ENCODE data around the gene PRM3.

Gene PRM3

GRCh38 chr16:11258553-11259492 is 14.6 kb downstream of the PRM3 start:
- DNase-seq (ENCODE audit: low spot score) = no peak

- peak; percentile 81 for DNase-seq (ENCODE audit: low spot score)
Observed at GRCh38 chr16:11257131-11257938, 16.1 kb downstream of the PRM3 start.

GRCh38 chr16:11256661-11257130 is 16.7 kb downstream of the PRM3 start:
- DNase-seq (ENCODE audit: low spot score) = peak; percentile 79

GRCh38 chr16:11255737-11256660 is 17.4 kb downstream of the PRM3 start, which contains the start of gene SOCS1:
SOCS1 (minus strand) TSS chr16:11256204; CDS start chr16:11255478, 726 bp downstream.
- DNase-seq (ENCODE audit: low spot score) = peak; percentile 94

GRCh38 chr16:11254913-11255736 is 18.3 kb downstream of the PRM3 start:
- peak; percentile 71 for DNase-seq (ENCODE audit: low spot score)

- DNase-seq (ENCODE audit: low spot score) = no peak
Observed at GRCh38 chr16:11253995-11254912, 19.2 kb downstream of the PRM3 start.

GRCh38 chr16:11253009-11253994 is 20.1 kb downstream of the PRM3 start:
- DNase-seq (ENCODE audit: low spot score) = no peak

- no peak for DNase-seq (ENCODE audit: low spot score)
Observed at GRCh38 chr16:11252482-11252931, 20.9 kb downstream of the PRM3 start.

- no peak for DNase-seq (ENCODE audit: low spot score)
Observed at GRCh38 chr16:11251525-11252481, 21.6 kb downstream of the PRM3 start.

- no peak for DNase-seq (ENCODE audit: low spot score)
Observed at GRCh38 chr16:11250786-11251524, 22.5 kb downstream of the PRM3 start.

GRCh38 chr16:11250091-11250785 is 23.2 kb downstream of the PRM3 start:
- DNase-seq (ENCODE audit: low spot score) = no peak

- DNase-seq (ENCODE audit: low spot score) = no peak
Observed at GRCh38 chr16:11249233-11250061, 24.0 kb downstream of the PRM3 start.

- DNase-seq (ENCODE audit: low spot score) = no peak
Observed at GRCh38 chr16:11248133-11248532, 25.3 kb downstream of the PRM3 start.

GRCh38 chr16:11245988-11246387 is 27.4 kb downstream of the PRM3 start:
- no peak for DNase-seq (ENCODE audit: low spot score)

GRCh38 chr16:11245222-11245737 is 28.1 kb downstream of the PRM3 start:
- DNase-seq (ENCODE audit: low spot score) = no peak
